Stimulated activated CD4-positive, alpha-beta T cell treated with anti-CD3 and anti-CD28 coated beads, Interleukin-15, amount 100 ng/mL, for 48 hours (primary cell): ENCODE results near the gene ARVCF.
"Not testable (repeated sequence)": the region's sequence is repeated elsewhere in the genome, so short reads cannot be mapped to it uniquely, and the experiment has no call there.

Experiments used
- DNase-seq, 2 donors: peaks; one replicate each; pipeline ENCODE4 v3.0.0-alpha.2; 2020; ENCODE audit warnings: low read depth in 2 of 2

ARVCF gene

DNA sequence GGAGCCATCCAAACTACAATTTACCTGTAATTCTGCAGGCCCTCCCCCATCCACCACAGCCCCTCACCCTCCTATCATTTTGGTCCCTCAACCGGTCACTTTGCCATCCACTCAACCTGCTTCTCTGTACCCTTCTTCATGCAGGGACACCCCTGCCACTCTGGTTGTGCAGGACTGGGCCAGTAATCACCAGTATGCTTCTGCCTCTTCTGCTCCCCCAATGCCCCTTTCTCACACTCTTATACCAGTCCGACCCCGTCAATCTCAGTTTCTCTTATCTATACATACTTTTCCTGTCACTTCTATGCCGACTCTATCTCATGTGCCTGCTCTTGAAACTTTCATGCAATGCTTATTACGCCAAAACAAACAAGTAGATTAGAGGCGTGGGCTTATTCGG, 80.1 kb downstream of the ARVCF start:
- DNase-seq, result no peak

DNA sequence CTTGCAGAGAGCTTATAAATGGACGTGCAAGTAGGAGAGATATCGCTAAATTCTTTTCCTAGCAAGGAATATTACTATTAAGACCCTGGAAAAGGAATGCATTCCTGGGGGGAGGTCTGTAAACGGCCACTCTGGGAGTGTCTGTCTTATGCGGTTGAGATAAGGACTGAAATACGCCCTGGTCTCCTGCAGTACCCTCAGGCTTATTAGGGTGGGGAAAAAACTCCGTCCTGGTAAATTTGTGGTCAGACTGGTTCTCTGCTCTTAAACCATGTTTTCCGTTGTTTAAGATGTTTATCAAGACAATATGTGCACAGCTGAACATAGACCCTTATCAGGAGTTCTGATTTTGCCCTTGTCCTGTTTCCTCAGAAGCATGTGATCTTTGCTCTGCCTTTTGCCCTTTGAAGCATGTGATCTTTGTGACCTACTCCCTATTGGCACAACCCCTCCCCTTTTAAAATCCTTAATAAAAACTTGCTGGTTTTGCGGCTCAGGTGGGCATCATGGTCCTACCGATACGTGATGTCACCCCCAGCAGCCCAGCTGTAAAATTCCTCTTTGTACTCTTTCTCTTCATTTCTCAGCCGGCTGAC, 81.4 kb downstream of the ARVCF start:
- DNase-seq, result not testable (repeated sequence)

DNA sequence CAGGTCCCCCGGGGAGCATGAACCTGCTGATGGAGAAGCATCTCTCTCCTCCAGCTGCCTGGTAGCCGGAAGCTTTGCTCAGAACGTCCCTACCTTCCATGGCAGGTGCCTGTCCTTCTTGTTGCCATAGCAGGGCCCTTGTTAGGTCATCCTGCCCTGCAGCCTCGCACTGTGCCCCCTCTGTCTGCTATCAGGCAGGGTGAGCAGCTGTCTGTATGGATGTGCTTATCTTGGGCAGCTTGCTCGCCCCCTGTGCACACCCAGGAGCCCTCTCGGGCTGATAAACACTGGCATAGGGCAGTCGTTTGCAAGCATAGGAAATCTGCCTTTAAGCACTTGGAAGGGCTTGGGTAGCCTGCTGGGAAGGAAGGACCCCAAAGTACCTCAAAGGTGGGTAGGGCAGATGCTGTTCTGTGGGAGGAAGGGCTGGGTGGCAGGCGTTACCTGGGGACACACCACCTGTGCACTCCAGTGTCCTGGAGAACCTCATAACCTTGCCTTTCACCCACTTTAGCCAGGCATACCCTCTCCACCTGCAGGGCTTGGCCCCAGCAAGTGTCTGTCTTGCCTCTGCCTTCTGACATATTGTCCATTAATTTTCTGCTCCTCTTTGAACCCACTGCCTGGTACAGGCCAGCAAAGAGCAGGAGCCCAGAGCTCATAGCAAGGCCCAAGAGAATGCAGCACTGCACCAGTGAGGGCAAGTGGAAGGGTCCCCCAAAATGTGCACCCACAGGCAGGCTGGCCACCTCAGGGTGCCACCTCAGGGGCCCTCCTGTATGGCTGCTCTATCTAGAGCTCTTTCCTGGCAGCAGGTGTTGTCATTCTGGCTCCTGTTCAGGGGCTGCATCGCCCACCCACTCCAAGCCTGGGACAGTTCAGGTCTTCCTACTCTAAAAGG, 83.0 kb downstream of the ARVCF start:
- no peak for DNase-seq

DNA sequence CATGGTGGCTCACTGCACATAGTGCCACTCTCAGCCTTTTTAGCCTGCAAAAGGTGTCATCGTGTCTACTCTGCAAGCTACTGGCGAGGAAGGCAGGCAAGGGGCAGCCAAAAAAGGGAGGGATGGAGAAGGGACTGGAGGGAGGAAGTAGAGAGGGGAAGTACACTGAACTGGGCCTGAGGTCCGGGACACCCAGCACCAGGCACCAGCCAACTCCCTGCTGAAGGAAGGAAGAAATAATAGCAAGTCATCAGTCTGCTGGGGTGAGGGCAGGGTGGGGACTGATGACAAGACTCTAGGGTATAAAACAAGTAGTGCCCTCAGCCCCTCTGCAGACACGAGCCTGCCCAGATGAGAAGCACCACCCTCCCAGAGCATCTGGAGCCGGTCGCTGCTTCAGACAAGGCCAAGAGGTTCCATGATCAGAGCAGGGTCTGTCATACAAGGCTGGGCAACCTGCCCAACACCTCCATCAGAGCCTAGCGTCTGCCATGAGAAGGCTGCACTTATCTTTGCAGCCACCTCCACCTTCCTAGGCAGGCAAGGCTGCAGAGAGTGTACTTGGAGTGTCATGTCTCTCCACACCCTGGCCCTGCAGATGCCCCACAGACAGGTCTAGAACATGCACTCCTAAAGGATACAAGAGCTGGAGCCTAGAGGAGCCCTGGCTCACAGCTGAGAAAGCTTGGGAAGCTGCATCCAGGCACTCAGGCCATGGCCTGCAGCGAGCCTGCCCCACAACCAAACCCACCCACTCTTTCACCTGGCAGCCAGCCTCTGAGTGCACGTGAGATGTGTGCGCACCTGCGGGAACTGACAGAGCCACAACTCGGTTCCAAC, 84.0 kb downstream of the ARVCF start:
- no peak for DNase-seq

DNA sequence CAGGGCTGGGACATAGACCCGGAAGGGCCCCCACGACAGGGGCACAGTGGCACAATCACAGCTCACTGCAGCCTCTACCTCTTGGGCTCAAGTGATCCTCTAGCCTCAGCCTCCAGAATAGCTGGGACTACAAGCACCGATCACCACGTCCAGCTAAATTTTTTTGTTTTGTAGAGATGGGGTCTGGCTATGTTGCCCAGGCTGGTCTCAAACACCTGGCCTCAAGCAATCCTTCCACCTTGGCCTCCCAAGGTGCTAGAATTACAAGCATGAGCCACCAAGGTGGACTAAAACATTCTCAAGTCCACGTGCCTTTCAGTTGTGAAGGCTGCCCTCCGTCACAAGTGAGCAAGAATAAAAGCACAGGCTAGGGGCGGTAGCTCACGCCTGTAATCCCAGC, 85.1 kb downstream of the ARVCF start:
- DNase-seq, result no peak

DNA sequence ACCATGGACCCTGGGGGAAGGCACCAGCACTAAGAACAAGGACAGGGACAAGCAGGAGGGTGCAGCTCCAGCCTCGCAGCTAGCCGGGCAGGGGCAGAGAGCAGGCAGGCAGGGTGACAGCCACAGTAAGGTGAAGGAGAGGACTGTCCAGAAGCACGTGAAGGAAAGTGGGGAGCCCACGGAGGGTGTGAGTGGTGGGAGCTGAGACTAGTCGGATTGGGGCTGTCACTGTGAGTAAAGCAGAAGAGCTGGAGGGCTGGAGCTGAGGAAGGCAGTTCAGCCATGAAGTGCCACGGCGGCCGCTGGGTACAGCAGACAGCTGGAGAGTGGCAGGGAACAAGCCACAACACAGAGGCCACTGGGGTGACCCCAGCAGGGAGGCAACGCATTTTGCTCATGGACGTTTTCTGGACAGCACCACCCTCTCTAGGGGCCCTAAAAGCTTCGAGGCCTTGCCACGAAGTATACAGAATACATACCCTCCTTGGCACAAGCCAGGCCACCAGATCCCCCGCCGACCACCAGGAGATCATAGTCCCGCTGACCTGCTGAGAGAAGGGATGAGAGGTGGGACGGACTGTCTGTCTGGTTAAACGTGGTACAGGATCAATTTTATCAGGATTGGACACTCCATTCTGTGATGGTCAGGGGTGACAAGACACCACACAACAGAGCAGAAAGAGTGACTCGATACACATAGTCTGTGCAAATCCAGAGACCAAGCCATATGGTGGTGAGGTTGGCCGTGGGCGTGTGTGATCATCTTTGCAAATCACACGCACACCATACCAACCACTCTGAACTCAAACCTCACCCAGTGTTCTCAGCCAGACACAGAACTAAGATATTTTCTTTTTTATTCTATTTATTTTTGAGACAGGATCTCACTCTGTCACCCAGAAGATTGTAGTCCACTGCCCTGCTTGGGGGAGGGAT, 85.8 kb downstream of the ARVCF start:
- no peak for DNase-seq

DNA sequence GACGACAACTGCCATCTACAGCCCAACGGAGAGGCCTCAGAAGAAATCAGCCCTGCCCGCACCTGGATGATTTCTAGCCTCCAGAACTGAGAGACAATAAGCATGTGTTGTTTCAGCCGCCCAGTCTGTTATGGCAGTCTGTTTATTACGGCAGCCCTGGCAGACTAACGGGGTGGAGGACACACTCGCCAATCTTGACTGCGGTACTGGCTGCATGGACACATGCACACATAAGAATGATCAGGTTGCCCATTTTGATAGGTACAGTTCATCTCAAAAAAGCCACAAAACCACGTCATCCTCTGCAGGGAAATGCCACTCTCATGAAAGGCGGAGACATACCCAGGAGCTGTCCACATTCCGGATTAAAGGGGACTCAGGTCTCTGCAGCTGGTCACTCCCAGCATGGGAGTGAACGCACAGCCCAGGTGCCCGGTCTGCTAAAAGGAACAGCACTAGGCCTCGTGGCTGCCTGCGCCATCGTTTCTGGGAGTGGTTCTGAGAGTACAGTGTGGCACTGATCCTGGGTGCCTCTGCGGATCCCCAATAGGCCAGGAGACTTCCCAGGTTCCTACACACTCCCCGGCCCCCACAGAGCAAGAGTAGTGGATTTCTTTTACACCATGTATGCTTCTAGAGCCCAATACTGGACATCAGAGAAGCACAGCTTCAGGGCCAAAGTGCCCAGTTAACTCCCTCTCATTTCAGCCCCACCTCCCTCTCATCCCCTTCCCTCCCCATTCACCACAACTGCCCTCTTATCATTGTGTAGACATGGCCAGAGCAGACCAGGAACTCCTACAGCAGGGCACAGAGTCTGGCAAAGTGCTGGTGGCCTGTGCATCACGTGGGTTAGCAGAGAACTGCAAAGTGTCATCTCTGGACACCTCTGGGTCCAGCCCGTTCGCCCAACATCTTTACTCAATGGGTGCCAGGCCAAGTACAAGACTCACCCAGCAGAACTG, 86.8 kb downstream of the ARVCF start:
- DNase-seq, result no peak

DNA sequence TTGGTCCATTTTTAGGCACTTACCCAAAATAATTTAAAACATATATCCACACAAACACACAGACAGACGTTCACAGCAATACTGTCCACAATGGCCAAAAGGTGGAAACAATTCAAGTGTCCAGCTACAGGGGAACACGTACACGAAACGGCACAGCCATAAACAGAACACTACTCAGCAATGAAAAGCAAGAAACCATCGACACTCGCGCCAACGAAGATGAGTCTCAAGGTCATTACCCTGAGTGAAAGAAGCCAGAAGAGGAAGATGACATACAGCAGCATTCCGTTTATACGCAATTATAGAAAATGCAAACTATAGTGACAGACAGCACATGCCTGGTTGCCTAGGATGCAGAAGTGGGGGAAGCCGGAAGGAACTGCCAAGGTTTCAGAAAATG, 88.4 kb downstream of the ARVCF start:
- DNase-seq, result no peak

DNA sequence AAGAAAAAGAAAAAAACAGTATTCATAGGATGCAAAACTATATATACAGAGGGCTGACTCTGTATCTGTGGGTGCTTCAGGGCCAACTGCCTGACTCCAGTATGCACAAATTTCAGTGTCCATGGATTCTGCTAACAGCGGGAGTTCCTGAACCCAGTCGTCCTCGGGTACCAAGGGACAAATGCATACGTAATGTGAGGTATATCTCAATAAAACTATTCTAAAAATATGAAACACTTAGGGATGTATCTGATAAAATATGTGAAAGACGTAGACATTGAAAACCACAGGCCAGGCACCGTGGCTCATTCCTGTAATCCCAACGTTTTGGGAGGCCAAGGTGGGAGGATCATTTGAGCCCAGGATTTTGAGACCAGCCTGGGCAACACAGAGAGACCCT, 88.9 kb downstream of the ARVCF start:
- DNase-seq, result no peak

DNA sequence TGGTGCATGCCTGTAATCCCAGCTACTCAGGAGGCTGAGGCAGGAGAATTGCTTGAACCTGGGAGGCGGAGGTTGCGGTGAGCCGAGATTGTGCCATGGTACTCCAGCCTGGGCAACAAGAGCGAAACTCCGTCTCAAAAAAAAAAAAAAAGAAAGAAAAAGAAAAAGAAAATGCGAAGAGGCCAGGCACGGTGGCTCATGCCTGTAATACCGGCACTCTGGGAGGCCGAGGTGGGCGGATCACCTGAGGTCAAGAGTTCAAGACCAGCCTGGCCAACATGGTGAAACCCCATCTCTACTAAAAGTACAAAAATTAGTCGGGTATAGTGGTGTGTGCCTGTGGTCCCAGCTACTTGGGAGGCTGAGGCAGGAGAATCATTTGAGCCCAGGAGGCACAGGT, 90.6 kb downstream of the ARVCF start:
- DNase-seq, result not testable (repeated sequence)

DNA sequence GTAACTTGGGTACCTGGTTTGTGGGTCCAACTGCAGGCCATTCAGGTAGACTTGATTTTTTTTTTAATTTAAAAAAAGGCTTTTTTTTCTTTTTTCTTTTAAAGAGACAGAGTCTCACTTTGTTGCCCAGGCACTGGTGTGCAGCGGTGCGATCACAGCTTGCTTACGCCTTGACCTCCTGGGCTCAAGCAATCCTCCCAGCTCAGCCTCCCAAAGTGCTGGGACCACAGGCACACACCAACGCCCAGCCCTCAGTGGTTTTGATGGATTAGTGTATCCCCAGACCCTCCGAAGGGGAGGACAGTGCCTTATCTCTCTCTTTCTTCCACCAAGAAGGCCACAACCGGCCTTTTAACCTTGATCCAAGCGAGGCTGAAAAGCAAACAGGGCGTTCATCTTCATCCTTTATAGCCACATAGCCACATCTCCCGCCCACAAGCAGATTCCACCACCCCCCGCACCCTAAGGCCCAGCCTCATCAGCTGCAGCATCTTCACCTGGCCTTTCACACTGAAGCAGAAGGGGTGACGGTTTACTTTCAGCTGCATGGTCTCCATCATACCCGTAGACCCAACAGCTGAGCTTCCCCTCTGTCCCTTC, 92.6 kb downstream of the ARVCF start:
- DNase-seq, result no peak

DNA sequence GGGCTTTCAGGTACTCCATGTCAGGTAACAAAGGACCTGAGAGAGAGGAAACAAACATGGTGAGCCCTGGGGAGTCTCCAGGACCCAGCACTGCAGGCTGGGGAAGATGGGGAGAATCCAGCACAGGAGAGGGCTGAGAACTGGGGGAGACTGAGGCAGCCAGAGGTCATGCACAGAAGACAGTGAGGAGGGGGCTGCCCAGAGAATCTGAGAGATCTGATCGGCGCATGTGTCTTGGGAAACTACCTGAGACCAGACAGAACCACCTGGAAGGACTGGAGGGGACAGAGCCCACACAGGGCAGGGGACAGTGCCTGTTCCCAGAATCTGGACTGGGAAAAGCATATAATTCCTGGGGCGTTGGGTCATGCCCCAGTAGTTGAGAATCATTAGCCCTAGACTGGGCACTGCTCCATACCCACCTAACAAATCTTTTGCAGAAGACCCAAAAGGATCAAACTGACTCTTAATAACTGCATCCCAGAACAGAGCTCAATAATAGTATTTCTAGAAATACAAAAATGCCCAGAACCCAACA, 95.0 kb downstream of the ARVCF start:
- no peak for DNase-seq
